ENCODE data around the gene ZDHHC15. TPM values are rescaled to one million over a fixed set of nuclear protein-coding genes. Genes with fewer than 3 reads are reported as not detected.
"Not testable (repeated sequence)": the region's sequence is repeated elsewhere in the genome, so short reads cannot be mapped to it uniquely, and the experiment has no call there.

ZDHHC15 gene, protein sequence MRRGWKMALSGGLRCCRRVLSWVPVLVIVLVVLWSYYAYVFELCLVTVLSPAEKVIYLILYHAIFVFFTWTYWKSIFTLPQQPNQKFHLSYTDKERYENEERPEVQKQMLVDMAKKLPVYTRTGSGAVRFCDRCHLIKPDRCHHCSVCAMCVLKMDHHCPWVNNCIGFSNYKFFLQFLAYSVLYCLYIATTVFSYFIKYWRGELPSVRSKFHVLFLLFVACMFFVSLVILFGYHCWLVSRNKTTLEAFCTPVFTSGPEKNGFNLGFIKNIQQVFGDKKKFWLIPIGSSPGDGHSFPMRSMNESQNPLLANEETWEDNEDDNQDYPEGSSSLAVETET
- 0.06 TPM in 1 of 2 replicates, not detected in the other for total RNA-seq (2014; rRNA removed; shearing (Covaris generic))

DNA sequence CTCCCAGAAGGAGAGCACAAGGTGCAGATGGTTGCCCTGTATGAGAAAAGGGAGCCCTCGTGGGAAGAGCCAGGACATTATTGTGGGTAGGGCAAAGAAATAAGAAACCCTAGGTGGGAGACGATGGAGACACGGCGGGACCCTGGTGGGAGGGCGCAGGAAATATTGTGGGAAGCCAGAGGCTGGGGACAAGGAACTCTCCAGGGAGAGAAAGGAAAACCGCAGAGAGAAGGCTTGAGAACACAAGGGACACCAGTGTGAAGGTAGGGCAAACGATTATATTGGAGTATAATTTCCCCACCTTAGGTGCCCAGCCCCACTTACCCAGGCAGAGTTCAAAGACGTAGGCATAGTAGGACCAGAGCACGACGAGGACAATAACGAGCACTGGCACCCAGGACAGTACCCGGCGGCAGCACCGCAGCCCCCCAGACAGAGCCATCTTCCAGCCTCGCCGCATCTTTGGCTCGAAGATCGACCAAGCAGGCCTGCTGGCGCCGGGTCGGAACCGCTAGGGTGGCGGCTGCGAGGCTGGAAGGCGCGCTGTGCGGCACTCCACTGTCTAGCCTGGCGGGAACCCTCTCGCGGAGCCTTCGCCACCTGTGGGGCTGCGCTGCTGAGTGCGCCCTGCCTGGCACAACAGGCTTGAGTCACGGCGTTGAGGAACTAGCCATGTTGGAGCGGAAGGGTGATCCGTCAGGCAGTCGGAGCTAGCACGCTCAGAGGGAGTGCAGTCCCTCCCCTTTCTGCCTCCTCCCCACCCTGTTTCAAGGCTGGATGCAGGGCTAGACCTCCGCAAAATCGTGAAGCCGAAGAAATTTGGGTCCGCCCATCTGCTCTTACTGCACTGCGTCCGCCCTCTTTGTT lies at the start of gene ZDHHC15:
TSS of gene ZDHHC15 (minus strand) at position 473 of the 867 bp plus-strand sequence. CDS start at position 460, 13 bp downstream.
- peak; percentile 18 for DNase-seq (ENCODE audit: low read depth)

DNA sequence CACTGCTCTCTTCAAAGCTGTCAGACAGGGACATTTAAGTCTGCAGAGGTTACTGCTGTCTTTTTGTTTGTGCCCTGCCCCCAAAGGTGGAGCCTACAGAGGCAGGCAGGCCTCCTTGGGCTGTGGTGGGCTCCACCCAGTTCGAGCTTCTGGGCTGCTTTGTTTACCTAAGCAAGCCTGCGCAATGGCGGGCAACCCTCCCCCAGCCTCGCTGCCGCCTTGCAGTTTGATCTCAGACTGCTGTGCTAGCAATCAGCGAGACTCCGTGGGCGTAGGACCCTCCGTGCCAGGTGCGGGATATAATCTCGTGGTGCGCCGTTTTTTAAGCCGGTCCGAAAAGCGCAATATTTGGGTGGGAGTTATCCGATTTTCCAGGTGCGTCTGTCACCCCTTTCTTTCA lies 37.7 kb upstream of the ZDHHC15 start:
- not testable (repeated sequence) for DNase-seq (ENCODE audit: low read depth)

DNA sequence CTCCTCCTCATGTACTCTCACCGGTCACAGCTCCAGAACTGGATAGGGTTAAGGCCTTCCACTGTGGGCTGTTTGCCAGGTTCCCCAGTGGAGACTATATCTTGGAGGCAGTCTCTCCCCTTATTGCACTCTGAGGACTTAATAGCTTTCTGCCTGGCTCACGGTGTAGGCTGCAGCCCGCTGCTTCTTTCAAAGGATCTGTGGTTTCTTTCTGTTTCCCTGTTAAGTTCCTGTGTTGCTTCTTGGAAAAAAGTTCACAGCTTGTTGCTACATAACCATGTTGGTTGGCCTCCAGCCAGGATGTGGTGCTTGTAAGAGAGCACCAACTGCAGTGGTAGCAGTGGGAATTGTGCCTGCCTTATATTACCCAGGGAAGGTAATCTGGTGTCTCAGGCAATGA lies 24.9 kb upstream of the ZDHHC15 start:
- no peak for DNase-seq (ENCODE audit: low read depth)

DNA sequence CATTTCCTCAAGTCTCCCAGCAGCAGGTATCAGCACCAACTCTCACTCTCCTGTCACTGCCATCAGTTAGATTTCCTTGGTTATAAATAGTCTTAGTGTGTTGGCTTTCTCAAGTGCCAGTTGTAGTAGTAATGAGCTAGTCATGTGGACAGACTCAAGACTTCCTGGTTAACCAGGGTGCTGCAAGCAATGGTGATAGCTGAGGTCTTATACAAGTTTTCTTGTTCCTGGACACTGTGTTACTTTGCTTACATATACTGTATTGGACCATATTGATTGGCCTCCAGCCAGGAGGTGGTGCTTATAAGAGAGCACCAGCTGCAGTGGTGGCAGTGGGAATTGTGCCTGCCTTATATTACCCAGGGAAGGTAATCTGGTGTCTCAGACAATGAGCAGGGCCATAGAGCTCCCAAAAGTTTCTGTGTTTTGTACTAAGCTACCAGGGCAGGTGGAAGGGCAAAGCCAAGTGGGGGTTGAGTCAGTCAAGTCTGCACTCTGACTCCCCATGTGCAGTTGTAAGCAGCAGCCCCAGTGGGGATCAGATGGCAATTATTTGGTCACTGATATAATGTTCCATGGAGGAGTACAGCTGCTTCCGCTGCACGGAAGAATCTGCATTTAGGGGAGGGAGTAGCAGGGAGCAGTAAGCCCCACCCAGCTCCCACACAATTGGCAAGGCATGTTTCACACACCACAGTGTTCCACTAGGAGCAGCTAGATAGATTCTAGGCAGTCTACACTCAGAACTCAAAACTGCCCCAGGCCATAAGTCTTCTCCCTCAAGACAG lies 24.1 kb upstream of the ZDHHC15 start:
- no peak for DNase-seq (ENCODE audit: low read depth)

DNA sequence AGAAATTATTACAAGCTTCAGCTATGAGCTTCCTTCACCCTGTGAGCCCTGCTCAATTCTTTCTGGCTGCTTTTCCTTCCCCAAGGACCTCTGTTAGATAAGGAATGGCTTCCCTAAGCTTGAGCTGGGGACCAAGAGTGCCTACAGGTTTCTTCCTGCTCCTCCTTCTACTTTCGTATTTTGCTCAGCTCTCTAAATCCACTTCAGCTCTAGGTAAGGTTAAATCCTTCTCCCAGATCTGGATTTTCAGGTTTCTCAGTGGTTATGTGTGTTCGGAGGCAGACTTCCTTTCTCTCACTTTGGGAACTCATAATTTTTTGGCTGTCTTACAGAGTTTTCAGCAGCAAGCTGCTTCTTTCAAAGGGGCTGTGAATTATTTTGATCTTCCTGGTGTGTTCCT lies 21.9 kb upstream of the ZDHHC15 start:
- no peak for DNase-seq (ENCODE audit: low read depth)

DNA sequence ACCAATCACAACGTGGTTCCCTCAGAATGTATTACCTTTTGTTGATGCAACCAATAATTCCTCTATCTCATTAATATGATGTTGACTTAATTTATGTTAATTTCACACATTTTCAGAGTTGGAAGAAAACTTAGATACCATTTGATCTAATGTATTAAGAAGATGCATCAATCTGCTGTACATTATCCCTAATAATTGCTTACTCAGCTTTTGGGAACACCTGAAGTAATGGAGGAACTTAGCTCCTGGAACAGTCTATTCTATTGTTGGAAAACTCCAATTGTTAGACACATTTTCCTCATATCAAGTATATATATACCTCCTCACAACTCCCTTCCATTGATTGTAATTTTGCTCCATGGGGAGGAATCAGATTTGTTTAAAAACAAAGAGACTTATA lies 38.9 kb downstream of the ZDHHC15 start:
- no peak for DNase-seq (ENCODE audit: low read depth)

DNA sequence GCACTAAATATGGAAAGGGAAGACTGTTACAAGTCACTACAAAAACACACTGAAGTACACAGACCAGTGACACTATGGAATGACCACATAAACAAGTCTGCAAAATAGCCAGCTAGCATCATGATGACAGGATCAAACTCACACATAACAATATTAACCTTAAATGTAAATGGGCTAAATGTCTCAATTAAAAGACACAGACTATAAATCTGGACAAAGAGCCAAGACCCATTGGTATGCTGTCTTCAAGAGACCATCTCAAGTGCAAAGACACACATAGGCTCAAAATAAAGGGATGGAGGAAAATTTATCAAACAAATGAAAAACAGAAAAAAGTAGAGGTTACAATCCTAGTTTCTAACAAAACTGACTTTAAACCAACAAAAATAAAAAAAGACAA lies 61.1 kb downstream of the ZDHHC15 start:
- DNase-seq (ENCODE audit: low read depth): not testable (repeated sequence)

DNA sequence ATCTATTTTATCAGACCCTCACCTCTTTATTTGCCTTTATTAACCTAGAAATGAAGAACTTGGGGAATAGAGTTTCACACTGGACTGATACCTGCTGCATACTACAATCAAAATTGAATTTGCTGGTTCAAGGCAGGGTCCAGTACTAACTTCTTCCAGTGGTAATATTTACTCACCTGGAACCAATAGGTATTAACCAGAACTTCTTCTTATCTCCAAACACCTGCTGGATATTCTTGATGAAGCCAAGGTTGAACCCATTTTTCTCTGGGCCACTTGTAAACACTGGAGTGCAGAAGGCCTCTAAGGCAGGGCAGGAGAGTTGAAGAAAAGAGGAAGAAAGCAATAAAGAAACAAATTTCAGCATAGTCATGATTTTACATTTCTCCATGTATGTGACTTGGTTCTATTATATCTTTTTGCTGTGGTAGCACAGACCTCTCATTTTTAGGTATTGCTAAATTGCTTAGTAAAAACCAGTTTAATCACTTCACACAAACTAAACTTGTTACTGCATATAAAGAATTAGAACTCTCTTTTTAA lies 101.1 kb downstream of the ZDHHC15 start:
- no peak for DNase-seq (ENCODE audit: low read depth)

DNA sequence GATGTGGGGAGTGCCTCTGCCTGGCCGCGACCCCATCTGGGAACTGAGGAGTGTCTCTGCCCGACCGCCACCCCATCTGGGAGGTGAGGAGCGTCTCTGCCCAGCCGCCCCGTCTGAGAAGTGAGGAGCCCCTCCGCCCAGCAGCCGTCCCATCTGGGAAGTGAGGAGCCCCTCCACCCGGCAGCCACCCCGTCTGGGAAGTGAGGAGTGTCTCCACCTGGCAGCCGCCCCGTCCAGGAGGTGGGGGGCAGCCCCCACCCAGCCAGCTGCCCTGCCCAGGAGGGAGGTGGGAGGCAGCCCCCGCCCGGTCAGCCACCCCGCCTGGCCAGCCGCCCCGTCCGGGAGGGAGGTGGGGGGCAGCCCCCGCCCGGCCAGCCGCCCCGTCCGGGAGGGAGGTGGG lies 115.7 kb downstream of the ZDHHC15 start:
- DNase-seq (ENCODE audit: low read depth): not testable (repeated sequence)

DNA sequence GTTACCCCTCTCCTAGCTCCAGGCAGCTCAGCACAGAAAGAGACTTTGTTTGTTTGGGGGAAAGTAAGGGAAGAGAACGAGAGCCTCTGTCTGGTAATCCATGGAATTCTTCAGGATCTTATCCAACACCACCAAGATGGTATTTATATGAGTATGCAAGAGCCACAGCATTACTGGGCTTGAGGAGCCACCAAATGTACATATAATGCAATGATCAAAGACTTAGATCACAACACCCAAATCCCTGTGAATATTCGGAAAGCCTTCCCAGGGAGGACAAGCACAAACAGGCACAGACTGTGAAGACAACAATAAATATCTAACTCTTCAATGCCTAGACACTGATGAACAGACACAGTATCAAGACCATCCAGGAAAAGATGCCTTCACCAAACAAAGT lies 132.4 kb downstream of the ZDHHC15 start:
- no peak for DNase-seq (ENCODE audit: low read depth)

DNA sequence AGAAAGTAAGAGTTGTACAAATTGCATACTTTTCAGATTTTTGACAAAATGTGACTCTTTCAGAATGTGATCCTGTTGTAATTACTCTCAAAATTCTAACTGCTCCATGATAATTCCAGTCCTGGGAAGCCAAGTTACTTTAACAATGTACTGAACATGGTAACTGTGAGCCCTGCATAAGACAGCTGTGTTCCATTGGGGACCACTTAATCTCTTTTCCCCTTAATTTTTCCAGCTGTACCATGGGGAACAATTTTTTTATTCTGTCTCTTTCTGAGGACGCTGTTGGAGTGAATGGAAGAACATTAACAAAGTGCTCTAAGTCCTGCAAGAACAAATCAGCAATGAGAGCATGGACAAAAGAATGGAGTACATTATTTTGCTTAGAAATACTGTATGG lies 153.1 kb downstream of the ZDHHC15 start:
- no peak for DNase-seq (ENCODE audit: low read depth)

DNA sequence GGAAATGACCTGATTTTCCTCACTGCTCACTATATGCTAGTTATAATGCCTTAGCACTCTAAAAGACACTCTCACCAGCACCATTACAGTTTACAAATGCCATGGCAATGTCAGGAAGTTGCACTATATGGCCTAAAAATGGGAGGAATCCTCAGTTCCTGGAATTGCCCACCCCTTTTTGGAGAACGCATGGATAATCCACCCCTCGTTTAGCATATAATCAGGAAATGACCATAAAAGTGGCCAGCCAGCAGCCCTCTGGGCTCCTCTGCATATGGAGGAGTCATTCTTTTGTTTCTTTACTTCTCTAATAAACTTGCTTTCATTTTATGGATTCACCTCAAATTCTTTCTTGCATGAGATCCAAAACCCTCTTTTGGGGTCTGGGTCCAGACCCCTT lies 156.0 kb downstream of the ZDHHC15 start:
- no peak for DNase-seq (ENCODE audit: low read depth)

DNA sequence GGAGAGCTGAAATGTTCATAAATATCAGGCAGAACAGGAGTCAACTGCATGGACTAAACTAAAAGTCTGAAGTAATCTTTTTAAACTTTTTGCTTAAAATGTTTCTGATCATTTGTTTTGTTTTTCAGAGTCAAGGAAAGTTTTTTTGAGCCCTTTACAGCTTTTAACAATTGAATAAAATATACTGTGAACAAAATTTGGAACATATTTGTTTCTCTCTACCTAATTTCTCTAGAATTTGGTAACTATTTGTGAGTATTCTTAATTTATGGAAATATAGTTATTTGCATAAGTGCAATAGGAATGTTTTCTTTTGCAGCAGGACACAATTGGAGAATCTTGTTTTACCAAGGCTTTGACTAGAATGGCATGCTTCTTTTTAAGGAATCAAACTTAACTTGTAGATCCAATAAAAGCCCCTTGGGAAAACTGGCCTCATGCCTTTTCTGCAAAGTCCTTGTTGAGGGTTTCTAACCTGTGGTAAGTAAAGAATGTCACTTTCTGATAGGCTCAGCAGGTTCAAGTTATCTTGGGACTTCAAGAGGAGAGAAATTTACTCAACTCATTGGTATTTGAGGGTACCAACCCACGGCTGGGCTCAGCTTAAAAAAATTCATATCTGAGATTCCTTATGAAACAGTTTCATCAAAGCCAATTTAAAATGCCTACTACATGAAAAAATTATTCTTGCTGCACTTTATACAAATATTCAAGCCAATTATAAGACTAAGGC lies 157.4 kb downstream of the ZDHHC15 start:
- DNase-seq (ENCODE audit: low read depth): no peak

DNA sequence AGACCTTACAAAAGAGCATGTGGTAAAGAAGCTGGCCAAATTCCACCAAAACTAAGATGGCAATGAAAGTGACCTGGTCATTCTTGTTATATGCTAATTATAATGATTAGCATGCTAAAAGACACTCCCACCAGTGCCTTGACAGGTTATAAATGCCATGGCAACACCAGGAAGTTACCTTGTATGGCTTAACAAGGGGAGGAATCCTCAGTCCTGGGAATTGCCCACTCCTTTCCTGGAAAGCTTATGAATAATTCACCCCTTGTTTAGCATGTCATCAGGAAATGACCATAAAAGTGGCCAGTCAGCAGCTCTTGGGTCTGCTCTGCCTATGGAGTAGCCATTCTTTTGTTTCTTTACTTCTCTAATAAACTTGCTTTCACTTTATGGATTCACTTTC lies 161.0 kb downstream of the ZDHHC15 start:
- DNase-seq (ENCODE audit: low read depth): no peak

DNA sequence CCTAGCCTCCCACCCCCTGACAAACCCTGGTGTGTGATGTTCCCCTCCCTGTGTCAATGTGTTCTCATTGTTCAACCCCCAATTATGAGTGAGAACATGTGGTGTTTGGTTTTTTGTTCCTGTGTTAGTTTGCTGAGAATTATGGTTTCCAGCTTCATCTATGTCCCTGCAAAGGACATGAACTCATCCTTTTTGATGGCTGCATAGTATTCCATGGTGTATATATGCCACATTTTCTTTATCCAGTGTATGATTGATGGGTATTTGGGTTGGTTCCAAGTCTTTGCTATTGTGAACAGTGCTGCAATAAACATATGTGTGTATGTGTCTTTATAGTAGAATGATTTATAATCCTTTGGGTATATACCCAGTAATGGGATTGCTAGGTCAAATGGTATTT lies 174.2 kb downstream of the ZDHHC15 start:
- DNase-seq (ENCODE audit: low read depth): not testable (repeated sequence)

DNA sequence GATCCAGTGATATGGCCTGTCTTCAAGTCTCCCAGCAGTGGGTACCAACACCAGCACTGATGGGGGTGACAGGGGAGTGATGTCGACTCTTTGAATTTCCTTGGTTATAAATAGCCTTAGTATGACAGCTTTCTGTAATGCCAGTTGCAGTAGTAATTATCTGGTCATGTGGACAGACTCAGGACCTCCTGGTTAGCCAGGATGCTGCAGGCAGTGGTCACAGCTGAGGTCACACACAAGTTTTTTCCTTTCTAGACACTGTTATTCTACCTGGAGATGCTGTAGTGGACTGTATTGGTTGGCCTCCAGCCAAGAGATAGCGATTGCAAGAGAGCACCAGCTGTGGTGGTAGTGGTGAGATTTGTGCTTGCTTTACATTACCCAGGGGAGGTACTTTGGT lies 185.3 kb downstream of the ZDHHC15 start:
- no peak for DNase-seq (ENCODE audit: low read depth)

DNA sequence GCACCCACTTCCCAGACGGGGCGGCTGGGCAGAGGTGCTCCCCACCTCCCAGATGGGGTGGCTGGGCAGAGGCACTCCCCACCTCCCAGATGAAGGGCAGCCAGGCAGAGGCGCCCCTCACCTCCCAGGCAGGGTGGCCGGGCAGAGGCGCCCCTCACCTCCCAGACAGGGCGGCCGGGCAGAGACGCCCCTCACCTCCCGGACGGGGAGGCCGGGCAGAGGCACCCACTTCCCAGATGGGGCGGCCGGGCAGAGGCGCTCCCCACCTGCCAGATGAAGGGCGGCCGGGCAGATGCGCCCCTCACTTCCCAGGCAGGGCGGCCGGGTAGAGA lies 187.7 kb downstream of the ZDHHC15 start:
- DNase-seq (ENCODE audit: low read depth): no peak

DNA sequence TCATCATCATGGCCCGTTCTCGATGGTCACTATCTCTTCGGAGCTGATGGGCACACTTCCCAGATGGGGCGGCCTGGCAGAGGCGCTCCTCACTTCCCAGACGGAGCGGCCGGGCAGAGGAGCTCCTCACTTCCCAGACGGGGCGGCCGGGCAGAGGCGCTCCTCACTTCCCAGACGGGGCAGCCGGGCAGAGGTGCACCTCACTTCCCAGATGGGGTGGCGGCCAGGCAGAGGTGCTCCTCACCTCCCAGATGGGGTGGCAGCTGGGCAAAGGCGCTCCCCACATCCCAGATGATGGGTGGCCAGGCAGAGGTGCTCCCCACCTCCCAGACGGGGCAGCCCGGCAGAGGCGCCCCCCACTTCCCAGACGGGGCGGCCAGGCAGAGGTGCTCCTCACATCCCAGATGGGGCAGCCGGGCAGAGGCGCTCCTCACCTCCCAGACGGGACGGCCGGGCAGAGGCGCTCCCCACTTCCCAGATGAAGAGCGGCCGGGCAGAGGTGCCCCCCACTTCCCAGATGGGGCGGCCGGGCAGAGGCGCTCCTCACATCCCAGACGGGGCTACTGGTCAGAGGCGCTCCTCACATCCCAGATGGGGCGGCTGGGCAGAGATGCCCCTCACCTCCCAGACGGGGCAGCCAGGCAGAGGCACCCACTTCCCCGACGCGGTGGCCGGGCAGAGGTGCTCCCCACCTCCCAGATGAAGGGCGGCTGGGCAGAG lies 188.3 kb downstream of the ZDHHC15 start:
- DNase-seq (ENCODE audit: low read depth): not testable (repeated sequence)

DNA sequence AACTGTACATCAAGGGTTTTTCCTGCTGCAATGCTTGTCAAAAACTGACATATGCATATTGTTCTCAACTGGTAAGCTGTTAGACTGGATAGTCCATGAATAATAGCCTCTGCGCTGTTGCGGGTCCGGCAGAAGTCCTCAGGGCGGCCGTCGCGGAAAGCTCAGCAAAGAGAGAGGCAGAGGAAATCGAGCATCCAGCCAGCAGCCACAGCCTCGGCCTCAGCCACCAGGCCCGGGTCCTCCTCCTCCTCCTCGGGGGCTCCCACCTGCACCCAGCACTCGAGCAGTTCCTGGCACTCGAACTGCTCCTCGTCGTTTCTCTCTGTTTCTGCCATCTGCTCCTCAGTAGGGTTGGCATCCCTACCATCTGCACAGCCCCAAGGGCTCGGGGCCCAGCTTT lies 195.2 kb downstream of the ZDHHC15 start:
- DNase-seq (ENCODE audit: low read depth): no peak
